GM18873 (cell line): ENCODE measurements around the gene UTP4.

ENCODE experiments used
- ATAC-seq: cut with Tn5 transposase; IDR thresholded peaks from one replicate; pipeline ENCODE4 v1.9.1; 2021; ENCODE audit warnings: mild to moderate bottlenecking, moderate library complexity, moderate number of reproducible peaks; ENCODE audit not compliant: unreplicated experiment, low FRiP score

UTP4 gene

DNA sequence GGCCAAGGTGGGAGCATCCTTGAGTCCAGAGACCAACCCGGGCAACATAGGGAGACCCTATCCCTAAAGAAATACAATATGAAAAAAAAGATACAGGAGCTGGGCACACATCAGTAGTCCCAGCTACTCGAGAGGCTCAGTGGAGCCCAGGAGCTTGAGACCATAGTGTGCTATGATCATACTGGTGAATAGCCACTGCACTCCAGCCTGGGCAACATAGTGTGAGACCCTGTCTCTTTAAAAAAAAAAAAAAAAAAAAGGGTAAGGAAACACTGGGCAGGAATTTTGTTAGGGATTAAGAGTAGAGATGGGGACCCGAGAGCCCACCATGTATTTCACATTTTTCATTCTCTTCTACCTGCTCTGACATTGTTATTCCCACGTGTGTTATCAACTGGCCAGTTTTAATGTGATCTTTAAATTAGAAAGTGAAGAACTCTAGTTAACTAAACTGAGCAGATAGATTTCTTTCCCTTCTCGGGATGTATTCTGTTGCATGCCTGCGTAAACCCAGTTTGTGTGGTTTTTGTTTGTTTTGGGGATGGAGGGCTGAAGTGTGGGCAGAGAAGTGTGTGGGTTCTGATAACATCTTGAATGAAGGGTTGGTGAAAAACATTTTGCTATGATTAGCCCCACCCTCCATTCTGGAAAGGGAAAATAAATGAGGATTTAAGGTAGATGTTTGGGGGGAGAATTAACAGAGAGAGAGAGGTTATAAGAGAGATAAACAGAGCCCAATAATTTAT, 37.3 kb downstream of the UTP4 start:
- no peak for ATAC-seq

DNA sequence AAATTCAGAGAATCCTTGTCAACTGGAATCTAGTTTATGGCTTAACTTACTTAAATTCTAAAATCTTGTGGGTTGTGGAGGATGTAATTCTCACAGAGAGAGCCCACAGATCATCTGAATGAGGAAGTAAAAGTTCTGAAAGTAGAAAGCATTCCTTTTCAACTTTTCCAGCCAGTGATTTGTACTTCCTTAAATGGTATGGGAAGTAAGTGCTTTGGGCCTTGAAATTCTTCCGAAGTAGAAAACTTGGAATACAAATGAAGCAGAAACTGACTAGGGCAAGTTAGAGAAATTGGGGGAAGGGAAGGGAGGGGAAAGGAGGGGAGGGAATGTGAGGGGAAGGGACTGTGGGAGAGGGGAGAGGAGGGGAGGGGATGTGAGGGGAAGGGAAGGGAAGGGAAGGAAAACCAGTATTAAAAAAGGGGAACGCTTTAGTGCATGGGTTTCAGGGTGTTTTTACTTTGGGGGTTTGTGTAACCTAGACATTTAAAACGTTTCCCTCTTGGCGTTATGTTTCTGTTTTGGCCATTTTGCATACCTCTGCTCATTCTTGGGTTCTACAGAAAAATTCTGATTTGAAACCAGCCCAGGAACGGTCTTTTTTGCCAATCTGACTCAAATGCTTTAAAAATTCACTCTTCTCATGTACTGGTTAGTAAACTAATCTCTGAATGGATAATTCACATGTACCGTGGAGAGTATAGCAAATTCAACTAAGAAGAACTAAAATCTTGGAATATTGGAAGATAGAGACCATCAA, 39.1 kb downstream of the UTP4 start:
- ATAC-seq: no peak

DNA sequence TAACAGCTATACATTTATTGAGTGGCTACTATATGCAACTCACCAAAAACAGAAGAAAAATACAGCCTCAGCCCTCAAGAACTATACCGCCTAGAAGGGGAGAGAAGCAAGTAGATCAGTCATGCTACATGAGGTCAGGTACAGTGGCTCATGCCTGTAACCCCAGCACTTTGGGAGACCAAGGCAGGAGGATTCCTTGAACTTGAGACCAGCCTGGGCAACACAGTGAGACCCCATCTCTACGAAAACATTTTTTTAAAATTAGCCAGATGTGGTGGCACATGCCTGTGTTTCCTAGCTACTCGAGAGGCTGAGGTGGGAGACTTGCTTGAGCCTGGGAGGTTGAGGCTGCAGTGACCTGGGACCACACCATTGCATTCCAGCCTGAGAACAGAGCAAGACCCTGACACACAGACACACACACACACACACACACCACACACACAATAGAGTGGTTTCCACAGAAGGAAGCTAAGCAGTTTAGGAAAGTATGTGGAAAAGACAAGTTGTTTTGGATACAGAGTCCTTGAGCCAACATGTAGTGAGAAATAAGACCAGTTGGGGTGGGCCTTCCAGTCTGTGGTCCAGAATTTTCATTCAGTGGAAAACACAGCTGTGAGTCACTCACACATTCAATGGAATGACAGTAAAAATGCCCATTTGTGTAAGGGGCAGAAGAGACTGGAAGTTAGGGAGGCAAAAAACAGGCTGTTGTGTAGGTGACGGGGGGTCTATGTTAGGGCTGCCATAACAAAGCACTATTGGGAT, 43.8 kb downstream of the UTP4 start:
- ATAC-seq: no peak

DNA sequence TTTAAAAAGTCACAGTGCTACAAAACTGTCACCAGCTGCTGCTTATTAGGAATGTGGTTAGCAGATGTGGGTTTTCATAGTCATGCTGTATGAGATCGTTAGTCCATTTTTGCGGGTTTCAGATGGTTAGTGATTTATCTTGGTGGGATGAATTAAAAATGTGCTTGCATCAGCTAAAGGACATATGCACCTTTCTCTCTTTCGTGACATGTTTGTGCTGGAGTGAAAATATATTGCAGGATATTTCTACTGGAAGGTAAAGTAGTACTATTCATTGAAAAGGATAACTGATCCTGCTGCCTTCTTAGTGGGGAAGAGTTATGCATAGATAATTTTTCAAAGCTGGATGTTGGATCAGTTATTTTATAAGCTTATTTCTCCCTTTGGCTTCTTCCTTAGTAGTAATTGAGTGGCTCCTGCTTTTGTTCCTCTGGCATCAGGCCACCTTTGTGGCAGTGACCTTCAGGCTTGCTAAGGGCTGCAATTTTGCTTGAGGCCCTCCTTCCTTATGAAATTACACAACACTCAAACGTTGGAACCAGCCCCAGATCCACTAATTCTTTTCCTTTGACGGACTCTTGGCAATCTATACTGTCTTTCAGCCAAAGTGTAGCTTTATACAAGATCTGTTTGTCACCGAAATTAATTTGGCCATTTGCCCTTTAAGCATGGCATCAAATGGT, 47.0 kb downstream of the UTP4 start:
- no peak for ATAC-seq

DNA sequence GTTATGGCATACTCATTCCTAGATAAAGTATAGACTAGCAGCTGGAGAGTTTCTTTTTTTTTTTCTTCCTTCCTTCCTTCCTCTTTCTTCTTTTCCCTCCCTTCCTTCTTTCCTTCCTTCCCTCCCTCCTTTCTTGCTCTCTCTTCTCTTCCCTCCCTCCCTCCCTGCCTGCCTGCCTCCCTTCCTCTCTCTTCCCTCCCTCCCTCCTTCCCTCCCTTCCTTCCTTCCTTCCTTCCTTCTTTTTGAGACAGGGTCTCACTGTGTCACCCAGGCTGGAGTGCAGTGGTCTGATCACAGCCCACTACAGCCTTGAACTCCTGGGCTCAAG, 47.5 kb downstream of the UTP4 start:
- no peak for ATAC-seq

DNA sequence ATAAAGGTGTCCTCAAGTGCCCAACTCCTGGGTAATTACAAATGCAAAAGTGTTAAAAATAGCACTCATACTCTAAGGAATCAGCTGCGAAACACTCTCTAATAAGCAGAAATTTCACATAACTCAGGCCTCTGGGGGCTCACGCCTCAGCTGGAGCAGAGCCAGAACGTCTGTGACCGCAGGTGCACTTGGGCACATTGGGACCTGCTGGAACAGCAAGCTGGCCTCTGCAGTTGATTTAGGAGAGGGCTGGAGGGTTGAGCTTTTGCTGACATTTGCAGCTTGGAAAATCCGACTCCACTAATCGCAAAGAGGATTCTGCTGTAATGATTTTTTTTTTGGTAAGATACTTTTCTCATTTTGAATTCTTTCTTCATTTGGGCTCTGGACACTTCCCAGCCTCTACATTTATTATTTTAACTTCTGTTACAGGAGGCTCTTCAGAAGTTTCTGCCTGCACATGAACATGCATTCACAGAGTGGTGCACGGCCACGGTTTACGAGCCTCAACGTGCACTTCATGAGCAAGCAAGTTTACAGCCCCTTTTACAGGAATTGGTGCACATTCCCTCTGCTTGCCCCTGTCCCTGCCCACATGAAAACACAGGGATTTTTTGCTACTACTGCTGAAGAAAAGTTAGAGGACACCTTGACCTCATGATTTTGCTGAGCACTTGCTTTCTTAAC, 50.4 kb downstream of the UTP4 start:
- ATAC-seq: no peak

DNA sequence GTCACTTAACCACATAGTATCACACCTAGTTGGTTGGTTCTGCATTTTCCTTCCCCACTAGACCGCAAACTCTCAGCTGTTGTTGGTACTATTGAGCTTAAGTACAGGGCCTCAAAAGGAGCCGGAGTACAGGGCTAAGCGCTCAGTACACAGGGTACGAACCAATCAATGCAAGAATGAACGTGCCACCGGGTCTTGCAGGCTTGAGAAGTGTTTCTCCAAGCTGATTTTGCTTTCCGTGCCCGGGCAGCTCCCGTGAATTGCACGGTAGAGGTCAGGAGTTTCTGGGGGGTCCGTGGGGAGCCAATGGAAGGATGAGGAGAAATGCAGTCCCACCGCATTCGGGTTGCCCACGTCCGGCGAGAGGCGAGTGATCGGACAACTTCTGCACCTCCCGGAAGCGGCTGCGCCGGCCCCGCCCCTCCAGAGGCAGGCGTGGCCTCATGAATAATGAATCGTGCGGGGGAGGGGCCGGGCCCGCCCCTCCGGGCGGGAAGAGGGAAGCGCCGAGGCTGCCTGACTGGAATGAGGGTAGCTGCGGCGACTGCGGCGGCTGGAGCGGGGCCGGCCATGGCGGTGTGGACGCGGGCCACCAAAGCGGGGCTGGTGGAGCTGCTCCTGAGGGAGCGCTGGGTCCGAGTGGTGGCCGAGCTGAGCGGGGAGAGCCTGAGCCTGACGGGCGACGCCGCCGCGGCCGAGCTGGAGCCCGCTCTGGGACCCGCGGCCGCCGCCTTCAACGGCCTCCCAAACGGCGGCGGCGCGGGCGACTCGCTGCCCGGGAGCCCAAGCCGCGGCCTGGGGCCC, 54.4 kb downstream of the UTP4 start, which contains the start of gene SNTB2:
SNTB2 (plus strand) TSS at position 523 of the 804 bp plus-strand sequence; CDS start at position 526, 3 bp downstream.
- peak; percentile 75 for ATAC-seq

DNA sequence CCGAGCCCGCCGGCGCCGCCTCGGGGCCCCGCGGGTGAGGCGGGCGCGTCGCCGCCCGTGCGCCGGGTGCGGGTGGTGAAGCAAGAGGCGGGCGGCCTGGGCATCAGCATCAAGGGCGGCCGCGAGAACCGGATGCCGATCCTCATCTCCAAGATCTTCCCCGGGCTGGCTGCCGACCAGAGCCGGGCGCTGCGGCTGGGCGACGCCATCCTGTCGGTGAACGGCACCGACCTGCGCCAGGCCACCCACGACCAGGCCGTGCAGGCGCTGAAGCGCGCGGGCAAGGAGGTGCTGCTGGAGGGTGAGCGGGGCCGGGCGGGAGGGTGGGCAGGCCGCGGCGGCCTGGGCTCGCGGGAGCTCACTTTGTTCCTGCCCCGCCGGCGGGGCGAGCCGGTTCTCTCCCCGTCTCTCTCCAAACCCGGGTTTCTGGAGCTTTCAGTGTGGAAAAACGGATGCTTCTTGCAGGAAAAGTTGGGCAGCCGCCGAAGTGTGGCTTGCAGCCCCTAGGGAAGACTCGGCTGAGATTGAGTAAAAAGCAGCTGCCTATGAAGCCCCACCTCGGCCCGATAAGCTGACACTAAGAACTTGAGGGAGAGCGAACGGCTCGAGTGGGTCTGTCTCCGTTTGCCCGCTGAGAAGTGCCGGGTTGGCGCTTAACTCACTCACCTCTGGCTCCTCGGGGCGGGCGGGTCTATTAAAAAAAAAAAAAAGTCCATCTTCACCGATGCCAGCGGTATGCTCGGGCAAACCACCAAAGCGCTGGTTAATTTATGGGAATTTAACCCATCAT, 55.2 kb downstream of the UTP4 start:
- peak; percentile 16 for ATAC-seq

DNA sequence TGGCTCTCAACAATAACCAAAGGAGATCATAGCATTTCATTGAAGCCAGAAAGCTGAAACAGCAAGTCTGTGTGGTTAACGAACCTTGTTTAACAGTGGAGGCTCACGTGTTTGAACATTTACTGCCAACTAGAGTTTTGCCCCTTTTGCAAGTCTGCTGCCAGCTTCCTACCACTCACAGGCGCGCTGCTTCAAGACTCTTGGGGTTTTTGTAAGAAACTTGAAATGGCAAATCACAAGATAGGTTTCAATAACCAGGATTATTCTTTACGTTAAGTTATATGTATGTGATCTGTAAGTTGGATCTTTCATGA, 55.7 kb downstream of the UTP4 start:
- ATAC-seq: no peak

DNA sequence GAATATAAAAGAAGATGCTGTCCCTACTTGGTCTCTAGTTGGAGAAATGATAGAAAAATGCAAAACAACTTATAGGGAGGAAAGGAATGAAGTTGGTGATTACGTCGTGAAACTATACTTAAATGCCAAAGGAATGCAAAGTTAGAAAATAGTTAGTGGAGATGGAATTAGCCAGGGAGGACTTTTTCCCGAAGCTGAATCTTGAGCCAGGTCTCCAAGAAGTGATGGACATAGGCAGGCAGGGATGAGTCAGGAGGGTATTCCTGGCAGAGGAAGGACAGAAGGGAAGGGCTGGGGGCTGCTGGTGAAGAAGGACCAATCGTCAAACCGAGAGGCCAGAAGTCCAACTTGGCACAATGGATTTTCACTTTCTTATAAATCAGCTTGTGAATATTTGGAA, 56.3 kb downstream of the UTP4 start:
- no peak for ATAC-seq

DNA sequence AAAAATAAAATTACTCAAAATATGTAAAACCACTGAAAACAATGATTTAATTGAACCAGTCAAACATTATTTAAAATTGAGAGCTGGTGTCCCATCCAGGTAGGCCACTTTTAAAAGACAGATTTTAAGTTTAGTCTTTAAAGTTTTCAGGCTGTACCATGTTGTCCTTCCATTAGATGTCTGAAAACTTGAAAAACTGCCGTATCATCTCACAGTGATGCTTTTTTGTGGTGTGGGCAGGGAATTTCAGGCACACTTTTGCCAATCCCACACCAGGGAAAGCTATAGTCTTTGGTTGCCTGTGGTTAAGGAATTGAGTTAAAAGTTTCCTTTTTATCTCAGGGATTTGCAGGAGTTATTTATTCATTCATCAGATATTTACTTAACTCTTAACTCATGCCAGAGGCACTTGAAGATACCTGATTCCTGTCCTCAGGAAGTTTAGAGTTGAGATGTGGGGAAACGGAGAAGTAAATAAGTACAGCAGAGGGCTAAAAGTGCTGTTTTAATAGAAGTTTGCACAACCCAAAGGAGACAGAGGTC, 57.7 kb downstream of the UTP4 start:
- ATAC-seq: no peak

DNA sequence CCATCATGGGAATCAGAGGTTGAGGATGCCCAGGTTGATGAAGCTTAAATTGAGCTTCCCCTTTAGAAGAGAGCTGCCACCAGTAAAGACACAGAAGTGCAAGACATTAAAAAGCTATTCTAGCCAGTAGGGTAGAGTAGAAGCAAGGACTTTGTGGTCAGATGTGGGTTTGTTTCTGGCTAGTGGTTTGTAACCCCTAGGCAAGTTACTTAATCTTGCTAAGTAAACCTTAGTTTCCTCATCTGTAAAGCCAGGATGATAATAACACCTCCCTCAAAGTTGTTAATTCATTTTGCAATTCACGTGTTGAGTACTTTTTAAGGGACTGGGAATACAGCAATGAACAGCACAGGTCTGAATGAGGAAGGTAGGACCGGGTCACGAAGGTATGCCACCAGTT, 58.1 kb downstream of the UTP4 start:
- ATAC-seq: no peak

DNA sequence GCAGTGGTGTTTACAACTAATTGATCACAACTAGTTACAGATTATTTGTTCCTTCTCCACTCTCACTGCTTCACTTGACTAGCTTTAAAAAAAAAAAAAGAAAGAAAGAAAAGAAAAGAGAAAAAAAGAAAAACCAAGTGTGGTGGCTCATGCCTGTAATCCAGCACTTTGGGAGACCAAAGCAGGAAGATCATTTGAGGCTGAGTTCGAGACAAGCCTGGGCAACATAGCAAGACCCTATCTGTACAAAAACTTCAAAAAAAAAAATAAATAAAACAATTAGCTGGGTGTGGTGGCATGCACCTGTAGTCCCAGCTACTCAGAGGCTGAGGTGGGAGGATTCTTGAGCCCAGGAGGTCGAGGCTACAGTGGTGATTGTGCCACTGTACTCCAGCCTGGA, 58.7 kb downstream of the UTP4 start:
- ATAC-seq: no peak

DNA sequence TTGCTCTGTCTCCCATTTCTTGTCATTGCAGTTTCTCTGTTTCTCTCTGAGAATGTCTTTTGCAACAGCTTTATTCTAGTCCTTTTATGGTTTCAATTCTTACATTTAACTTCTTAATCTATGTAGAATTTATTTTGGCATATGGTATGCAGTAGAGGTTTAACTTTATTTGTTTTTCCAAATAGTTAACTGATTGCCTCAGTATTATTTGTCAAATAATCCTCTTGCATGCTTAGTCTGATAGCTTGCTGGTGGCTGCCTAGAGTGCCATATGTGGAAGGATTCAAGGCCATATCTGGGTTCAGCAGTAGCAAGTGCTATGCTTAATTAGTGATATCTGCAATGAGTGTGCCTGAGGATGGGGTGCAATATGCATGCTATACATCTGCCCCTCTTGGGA, 61.4 kb downstream of the UTP4 start:
- ATAC-seq: no peak

DNA sequence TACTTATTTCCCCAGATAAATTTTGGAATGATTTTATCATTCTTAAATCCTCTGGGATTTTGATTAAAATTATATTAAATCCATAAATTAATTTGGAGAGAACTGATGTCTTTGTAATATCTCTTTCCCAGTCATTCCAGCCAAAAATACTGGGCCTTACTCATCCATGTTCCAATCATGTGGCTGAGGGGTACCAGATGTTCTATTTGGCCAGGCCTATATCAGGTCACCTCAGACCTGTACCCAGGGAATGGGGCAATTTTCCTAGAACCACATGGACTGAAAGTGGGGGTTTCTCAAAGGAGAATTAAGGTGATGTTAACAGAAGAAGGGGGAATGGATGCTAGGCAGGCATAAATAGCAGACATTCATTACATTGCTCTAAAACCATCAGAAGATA, 62.0 kb downstream of the UTP4 start:
- no peak for ATAC-seq

DNA sequence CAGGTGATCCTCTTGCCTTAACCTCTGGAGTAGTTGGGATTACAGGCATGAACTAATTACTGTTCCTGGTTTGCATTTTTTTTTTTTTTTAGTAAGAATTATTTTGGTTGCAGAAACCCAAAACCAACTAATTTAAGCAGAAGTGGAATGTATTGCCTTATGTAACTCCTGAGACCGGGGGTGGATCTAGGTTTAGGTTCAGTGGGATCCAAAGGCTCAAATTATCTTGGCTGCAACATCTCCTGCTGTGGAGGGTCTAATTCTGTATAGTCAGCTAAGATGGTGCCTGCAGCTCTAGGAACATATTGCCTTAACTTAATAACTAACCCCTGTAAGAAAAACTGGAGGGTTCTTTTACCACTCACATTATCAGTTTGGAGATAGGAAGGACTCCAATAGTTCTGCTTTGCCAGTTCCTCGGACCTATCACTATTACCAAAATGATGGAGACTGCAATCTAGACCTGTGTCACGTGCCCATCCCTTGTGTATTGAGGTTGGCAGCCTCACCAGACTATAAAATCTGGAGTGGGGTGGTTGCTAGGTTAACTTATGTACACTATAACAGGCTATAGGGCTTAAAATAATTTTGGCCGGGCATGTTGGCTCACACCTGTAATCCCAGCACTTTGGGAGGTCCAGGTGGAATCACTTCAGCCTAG, 63.0 kb downstream of the UTP4 start:
- ATAC-seq: no peak

DNA sequence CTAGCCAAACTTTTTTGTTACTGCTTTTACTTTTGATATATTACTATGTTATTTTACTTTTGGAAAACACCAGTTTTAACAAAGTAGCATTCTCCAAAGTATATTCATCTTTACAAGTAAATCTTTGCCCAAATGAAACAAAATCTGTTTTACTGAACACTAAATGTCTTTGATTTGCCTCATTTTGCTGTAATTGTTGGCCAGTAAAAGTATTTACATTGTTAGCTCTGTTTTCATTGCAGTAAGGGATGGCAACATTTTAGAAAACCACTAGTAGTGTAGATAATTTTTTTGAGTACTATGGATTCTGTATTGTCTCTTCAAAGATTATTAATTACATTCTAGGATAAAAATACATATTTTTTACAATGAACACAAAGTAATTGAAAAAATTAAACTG, 65.1 kb downstream of the UTP4 start:
- ATAC-seq: no peak

DNA sequence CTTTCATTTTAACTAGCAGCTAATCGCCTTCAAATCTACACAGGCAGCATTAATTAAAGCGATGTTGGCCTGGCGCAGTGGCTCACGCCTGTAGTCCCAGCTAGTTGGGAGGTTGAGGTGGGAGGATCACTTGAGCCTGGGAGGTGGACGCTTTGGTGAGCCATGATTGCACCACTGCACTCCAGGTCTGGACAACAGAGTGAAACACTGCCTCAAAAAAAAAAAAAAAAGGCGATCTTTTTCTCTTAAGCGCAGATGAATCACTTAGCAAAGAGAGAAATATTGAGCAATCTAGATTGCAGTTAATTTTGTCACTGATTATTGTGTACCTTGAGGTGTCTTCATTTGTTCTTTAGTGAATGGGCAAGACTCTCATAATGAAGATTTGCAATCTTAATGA, 66.9 kb downstream of the UTP4 start:
- no peak for ATAC-seq
